Peyer's patch (tissue), 4 donors: Measurements from ENCODE around the gene HTRA3.

ENCODE experiments used
- CTCF ChIP-seq, 6 experiments: fragments of 450-650 bp in 4 of 6; fragments of 200-600 bp in 2 of 6; sonication (generic) in 1 of 6; IDR thresholded peaks; one replicate each; pipeline ENCODE4 v1.5.1; 2017 to 2019; ENCODE audit warnings: antibody characterized with exemption in 6 of 6, mild to moderate bottlenecking in 3 of 6, moderate library complexity in 1 of 6
- POLR2A ChIP-seq, 2 donors: fragments of 450-650 bp; IDR thresholded peaks; one replicate each; pipeline ENCODE4 v1.5.1; 2017; ENCODE audit warnings: antibody characterized with exemption in 2 of 2, mild to moderate bottlenecking in 2 of 2, moderate library complexity in 2 of 2

- TF ChIP-seq CTCF (IDR thresholded peaks at IDR 0.05), result no peak
- TF ChIP-seq POLR2A (IDR thresholded peaks at IDR 0.05), result no peak
Measured at GRCh38 chr4:8224267-8224974, 45.1 kb upstream of the HTRA3 start.
